ENCODE measurements around the gene EHBP1.

EHBP1 gene

DNA sequence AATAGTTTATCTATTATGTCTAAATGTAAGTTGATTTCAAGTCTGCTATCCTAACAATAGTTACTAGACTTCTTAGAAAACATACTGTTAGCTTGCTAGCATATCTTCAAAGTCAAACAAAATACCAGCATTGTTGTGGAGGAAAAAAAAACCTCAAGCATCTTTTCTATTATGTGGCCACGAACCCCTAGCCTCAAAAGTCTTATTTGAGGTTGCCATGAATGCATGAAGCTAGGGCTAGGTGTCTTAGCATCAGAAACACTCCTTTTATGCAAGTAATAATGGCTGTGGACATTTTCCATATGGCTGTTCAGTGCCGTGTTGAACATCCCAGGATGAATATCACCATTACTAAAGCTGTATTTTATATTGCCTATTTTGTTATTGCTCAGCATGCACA lies 258.5 kb downstream of the EHBP1 start:
- DNase-seq (ENCODE audit: low spot score), result no peak

GRCh38 chr2:62964671-62965070 lies 259.2 kb downstream of the EHBP1 start:
- DNase-seq (ENCODE audit: low spot score), result no peak

DNA sequence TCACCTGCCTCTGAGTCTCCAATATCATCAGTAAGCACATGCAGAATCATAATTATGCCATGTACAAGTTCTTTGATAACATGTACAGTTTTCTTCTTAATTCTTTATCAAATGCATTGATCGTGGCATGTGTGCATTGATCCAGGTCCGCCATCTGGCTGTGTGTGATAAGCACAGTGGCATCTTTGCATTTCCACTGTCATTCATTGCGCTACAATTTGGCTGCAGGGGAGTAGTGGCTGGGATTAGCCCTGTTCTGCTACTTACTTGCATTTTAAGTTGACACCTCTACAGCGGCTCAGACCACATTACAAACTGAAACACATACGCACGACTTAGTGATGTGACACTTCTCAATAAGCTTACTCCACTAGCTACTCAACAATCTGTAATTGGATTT lies 261.5 kb downstream of the EHBP1 start:
- DNase-seq (ENCODE audit: low spot score), result no peak

GRCh38 chr2:62968168-62968567 lies 262.7 kb downstream of the EHBP1 start:
- DNase-seq (ENCODE audit: low spot score), result no peak

DNA sequence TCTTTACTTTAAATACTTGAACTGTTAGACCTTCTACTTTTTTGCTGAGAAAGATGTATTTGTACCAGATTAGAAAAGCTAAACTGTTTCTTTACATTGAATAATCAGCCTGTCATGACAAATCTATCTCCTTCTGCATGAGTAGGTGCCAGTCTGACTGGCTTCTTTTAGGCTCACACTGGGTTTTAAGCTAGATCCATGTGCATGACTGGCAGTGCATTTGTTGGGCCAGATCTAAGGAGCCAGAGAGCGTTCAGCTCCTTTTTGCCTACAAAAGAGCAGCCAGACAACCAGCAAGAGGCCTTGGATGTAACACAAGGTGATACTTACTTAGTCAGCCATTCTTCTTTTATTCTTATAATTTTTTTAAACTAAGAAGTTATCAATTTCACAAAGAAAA lies 263.2 kb downstream of the EHBP1 start:
- no peak for DNase-seq (ENCODE audit: low spot score)

DNA sequence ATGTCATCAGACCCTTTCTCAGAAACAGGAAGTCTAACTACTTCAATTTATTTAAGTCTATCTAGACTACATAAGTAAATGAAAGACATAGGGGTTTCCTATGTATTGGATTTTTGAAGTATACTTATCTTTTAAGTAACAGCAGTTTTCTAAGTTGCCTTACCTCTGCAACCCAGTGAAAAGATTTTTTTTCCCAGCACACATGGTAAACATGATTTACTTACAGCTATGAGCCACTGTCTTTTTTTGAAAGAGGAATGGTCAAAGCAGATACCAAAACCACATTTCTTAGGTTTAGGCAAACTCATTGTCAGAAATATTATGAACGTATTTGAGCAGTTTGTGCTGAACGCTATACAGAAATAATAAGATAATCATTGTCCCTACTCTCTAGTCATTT lies 266.4 kb downstream of the EHBP1 start:
- DNase-seq (ENCODE audit: low spot score), result no peak

DNA sequence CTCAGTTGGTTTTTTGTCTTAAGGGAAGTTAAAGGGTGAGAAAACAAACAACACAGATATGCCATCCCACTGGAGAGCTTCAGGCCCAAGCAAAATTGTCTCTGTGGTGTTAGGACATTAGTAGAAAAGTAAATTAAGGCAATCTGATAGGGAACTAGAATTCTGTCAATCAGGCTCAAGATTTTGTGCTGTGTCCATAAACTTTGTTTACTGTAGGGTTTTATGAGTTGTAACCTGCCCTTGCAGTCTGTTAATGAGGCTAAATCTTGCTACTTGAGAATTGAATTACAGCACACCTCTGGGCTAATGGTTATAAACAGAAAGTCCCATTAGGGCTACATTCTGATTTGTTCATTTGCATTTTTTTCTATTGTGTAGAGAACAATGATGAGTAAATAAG lies 267.1 kb downstream of the EHBP1 start:
- DNase-seq (ENCODE audit: low spot score), result no peak

- no peak for DNase-seq (ENCODE audit: low spot score)
These were observed 269.5 kb downstream of the EHBP1 start for GRCh38 chr2:62974999-62975398.

DNA sequence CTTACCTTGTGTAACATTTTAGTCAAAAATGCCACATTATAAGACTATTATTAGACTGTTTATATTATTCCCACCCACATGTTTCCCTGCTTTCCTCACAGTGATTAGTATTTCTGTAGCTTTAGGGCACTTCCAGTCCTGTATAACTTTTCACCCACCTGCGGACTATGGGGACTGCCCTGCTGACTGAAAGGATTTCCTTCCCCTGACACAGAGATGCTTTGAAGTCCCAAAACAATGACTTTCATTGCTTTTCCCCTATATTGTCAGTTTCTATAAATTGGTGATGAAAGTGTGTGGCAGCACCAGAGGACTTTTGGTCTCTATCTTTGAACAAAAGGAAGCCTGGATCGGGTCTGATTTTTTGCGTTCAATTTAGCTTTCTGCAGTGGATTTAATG lies 286.1 kb downstream of the EHBP1 start:
- no peak for DNase-seq (ENCODE audit: low spot score)

DNA sequence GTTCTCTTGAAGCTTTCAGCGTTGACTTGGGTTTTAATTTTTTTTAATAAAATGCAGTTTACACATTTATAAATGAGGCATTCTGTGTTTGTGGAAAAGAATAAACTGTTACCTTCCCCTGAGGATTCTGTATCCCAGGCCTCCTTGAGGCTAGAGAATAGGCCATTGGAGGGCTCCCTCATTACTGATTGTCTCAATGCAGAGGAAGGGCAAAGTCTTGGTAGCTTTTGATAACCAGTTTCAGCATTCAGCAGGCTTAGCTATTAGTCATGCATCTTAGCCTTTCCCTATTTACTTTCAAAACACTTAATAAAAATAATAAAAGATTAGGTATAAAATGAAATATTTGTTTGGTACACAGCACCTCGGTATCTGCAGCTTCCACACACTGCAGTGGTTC lies 287.0 kb downstream of the EHBP1 start:
- no peak for DNase-seq (ENCODE audit: low spot score)

GRCh38 chr2:62994206-62994605 lies 288.7 kb downstream of the EHBP1 start:
- DNase-seq (ENCODE audit: low spot score), result no peak

- no peak for DNase-seq (ENCODE audit: low spot score)
These were observed 291.1 kb downstream of the EHBP1 start for GRCh38 chr2:62996534-62997186.

DNA sequence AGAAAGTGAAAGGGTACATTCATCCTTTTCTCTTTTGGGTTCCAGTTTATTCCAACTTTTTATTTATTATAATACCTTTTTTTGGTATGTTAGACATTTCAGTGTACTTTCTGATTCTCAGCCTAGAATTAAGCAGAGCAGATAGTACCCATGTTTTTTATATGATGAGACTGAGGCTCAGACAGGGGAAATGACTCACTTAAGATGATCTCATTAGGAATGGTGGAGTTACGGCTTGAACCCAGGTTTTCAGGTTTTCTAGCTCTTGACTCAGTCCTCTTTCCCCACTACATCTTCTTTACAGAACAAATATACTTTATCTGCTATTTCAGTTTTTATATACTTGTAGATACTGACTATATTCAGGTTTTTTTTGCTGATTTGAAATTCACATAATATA lies 293.4 kb downstream of the EHBP1 start:
- no peak for DNase-seq (ENCODE audit: low spot score)

DNA sequence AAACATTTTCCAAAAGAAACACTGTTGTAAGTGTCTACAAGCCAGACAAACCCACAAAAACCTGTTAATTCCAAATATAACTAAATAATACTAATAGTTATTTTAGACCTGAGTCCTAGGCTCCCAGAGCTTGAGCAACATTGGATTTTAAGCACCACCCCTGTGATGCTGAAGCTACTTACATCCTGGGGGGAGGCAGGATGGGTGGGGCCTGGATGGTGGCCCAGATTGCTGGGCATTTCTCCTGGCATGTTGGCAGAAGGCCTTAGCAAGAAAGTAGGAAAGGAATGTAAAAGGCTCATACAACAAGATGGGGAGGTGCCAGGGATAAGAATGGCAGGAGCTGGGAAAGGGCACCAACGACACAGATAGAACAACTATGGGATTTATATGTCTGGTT lies 294.4 kb downstream of the EHBP1 start:
- DNase-seq (ENCODE audit: low spot score), result no peak

GRCh38 chr2:63000801-63001200 lies 295.3 kb downstream of the EHBP1 start:
- DNase-seq (ENCODE audit: low spot score), result no peak

DNA sequence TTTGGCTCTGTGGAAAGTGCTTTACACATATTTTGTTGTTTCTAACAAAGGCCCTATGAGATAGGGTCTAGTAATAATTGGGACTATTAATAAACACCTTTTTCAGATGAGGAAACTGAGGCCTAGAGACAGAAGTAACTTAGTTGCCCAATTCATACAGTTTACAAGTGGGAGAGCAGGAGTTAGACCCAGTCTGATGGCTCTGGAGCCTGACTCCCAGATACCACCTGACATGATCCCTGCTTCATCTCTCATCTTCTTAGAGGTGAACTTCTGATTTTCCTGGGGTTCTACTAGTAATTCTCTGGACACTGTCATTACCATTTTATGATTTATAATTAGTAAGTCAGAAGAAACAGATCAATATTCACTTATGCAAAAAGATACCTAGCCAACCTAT lies 296.1 kb downstream of the EHBP1 start:
- no peak for DNase-seq (ENCODE audit: low spot score)

DNA sequence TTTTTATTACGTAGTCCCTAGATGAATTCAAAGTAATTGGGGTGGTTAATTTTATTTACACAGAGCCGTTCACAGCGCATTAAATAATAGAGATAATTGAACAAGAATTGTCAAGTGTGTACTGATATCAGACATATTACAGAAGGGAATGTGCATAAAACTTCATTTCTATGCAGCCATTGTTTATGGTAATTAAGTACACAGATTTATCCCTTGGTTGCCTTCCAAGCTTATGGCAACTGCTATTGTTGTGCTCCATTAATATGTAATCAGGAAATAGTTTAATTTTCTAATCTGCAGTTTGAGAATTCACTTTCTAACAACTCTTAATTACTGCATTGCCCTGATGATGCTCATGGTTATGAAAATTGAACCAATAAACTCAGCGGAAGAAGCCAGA lies 297.8 kb downstream of the EHBP1 start:
- DNase-seq (ENCODE audit: low spot score), result no peak

DNA sequence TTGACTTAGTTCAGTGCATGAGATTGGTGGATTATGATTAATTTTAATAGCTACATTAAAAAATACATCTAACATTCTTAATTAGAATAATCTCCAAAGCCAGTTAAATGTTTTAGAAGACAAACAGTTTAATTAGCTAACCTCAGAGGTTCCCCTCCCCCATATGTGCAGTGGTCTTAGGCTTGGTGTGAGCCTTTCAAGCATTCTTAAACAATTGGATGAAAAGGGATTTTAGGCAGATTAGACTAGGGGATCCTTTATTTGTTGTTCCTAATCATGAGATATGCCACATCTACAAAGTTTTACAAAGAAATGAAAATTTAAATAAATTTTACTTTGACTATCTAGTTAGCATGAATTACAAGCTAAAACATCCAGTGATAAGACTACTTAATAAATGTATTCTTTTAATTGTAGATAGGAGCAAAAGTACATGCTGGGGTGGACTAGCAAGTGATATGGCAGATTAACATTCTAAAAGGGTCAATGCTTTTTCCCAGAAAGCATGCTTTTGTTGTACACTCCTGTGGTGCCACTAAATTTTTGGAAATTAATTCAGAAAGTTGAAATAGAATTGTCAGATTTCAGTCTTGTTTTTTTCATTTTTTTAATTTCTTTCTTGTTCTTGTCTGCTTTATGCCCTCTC lies 302.4 kb downstream of the EHBP1 start:
- no peak for DNase-seq (ENCODE audit: low spot score)

- no peak for DNase-seq (ENCODE audit: low spot score)
These were observed 303.3 kb downstream of the EHBP1 start for GRCh38 chr2:63008838-63009237.

GRCh38 chr2:63009490-63009889 lies 304.0 kb downstream of the EHBP1 start:
- DNase-seq (ENCODE audit: low spot score), result no peak

GRCh38 chr2:63012541-63012940 lies 307.0 kb downstream of the EHBP1 start:
- no peak for DNase-seq (ENCODE audit: low spot score)

DNA sequence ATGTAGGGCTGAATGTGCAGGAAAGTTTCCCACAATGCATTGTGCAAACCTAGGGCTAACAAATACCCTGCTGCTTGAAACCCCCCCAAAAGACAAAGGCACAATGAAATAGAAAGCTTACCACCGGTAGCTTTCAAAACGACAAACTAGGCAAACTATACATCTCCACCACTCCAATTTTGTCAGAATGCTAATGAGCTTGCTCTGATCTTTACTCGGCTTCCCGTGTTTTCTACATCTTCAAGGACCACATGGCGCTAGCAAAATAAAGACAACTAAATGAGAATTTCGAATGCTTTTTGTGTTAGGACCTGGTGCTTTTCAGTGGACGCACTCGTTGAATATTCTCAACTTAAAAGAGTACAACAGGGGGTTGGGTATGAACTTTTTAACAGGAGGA lies 307.9 kb downstream of the EHBP1 start:
- DNase-seq (ENCODE audit: low spot score), result no peak

GRCh38 chr2:63015389-63015788 lies 309.9 kb downstream of the EHBP1 start:
- DNase-seq (ENCODE audit: low spot score), result no peak

DNA sequence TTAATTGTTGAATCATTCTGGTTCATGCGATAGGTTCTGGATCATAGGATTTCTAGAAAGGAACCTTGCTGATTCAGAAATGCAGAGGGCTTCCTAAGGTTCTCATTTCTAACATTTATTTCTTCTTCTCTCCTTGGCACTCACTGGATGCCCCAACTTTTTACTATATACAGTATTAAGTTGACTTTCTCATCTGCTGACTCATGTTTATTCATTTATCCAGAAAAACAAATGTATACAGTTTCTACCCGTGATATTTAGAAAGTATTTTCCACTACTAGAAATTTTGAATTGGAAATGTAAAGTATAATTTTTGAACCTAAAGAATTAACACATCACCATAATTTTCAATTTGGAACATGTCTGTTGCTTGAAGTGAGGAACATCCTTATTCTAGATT lies 312.9 kb downstream of the EHBP1 start:
- no peak for DNase-seq (ENCODE audit: low spot score)
